Urinary bladder (tissue), 4 donors: ENCODE measurements around the gene ZCCHC10. TPM values are rescaled to one million over a fixed set of nuclear protein-coding genes. Genes with fewer than 3 reads are reported as not detected.
A peak's percentile ranks its signal among the peaks of the same experiment; 100 is the strongest.

ENCODE experiments used
- DNase-seq: peaks from one replicate; pipeline ENCODE4 v3.0.0-alpha.2; 2015; ENCODE audit errors: extremely low spot score
- H3K27ac ChIP-seq: one replicate; pipeline ENCODE4 v1.5.1; 2013; ENCODE audit warnings: low read depth, mild to moderate bottlenecking, moderate library complexity
- H3K36me3 ChIP-seq: one replicate; pipeline ENCODE4 v1.6.1; 2013; ENCODE audit warnings: mild to moderate bottlenecking, moderate library complexity; ENCODE audit not compliant: insufficient read depth
- H3K4me1 ChIP-seq: one replicate; pipeline ENCODE4 v1.6.1; 2013; ENCODE audit warnings: mild to moderate bottlenecking, moderate library complexity; ENCODE audit not compliant: insufficient read depth
- H3K4me3 ChIP-seq: one replicate; pipeline ENCODE4 v1.5.1; 2013; ENCODE audit warnings: low read depth, low read length
- WGBS: extraction: QIAGEN DNeasy Blood & Tissue Kit; methylation state at CpG from one replicate; pipeline ENCODE4 v1.1.7; 2013; 5-methylcytosine and 5-hydroxymethylcytosine counted together
- polyA plus RNA-seq: library from polyadenylated mRNA; stranded (reverse); fragments of 200-250 nt; gene quantifications from one replicate; pipeline ENCODE4 v1.2.3, GENCODE V29; 2013
- total RNA-seq: library from RNA; depleted of rRNA; stranded (reverse); fragments of >200 nt; gene quantifications from one replicate; pipeline ENCODE4 v1.2.3, GENCODE V29; 2014
- donor health status: healthy with polysubstance abuse.
- donor health status: healthy.

ZCCHC10 gene
- total RNA-seq (24.1 TPM), polyA plus RNA-seq (19.8 TPM)

- Histone ChIP-seq H3K4me3 (peak within 1 kb of the TSS; percentile 84), H3K4me1 (no peaks in the 10 kb centered on the region), H3K36me3 (no peaks in the 10 kb centered on the region), H3K27ac (peak within 1 kb of the TSS; percentile 90)
- DNase-seq: peak; percentile 90
- under 1% methylated on average over 53 of the region's 53 CpGs for WGBS
These were observed at the start of gene ZCCHC10 for GRCh38 chr5:133025804-133026663. ZCCHC10 (minus strand) TSS chr5:133026549; CDS start chr5:133026537, 12 bp downstream.

- no peak overlapping the region for H3K27ac ChIP-seq
- DNase-seq: no peak
- H3K4me3 ChIP-seq: no peak overlapping the region
- no peaks in the 10 kb centered on the region for H3K4me1 ChIP-seq
- H3K36me3 ChIP-seq: peaks cover 2% of the 10 kb centered on the region
- 81% methylated on average over 7 of the region's 7 CpGs for WGBS
These were observed 49.5 kb upstream of the ZCCHC10 start for GRCh38 chr5:133075572-133076536.

GRCh38 chr5:133072021-133072420 is 45.7 kb upstream of the ZCCHC10 start:
- peaks cover 3% of the 10 kb centered on the region for H3K36me3 ChIP-seq
- H3K4me3 ChIP-seq: no peak overlapping the region
- no peaks in the 10 kb centered on the region for H3K4me1 ChIP-seq
- no peak for DNase-seq
- 89% methylated on average over 4 of the region's 4 CpGs for WGBS
- H3K27ac ChIP-seq: no peak overlapping the region

GRCh38 chr5:133066045-133066444 is 39.7 kb upstream of the ZCCHC10 start:
- Histone ChIP-seq H3K36me3 (peaks cover 2% of the 10 kb centered on the region), H3K4me1 (no peaks in the 10 kb centered on the region), H3K4me3 (no peak overlapping the region), H3K27ac (no peak overlapping the region)
- DNase-seq: no peak
- 73% methylated on average over 2 of the region's 2 CpGs for WGBS

GRCh38 chr5:133065471-133065870 is 39.1 kb upstream of the ZCCHC10 start:
- 83% methylated on average over 1 of the region's 1 CpG for WGBS
- Histone ChIP-seq H3K36me3 (peaks cover 2% of the 10 kb centered on the region), H3K4me1 (no peaks in the 10 kb centered on the region), H3K27ac (peak overlapping the region; percentile 50), H3K4me3 (no peak overlapping the region)
- DNase-seq: no peak

GRCh38 chr5:133063965-133064364 is 37.6 kb upstream of the ZCCHC10 start:
- H3K4me1 ChIP-seq: no peaks in the 10 kb centered on the region
- no peak overlapping the region for H3K4me3 ChIP-seq
- no peak for DNase-seq
- no peaks in the 10 kb centered on the region for H3K36me3 ChIP-seq
- 85% methylated on average over 10 of the region's 10 CpGs for WGBS
- no peak overlapping the region for H3K27ac ChIP-seq

GRCh38 chr5:133062276-133062675 is 35.9 kb upstream of the ZCCHC10 start:
- Histone ChIP-seq H3K4me3 (no peak overlapping the region), H3K27ac (no peak overlapping the region), H3K36me3 (no peaks in the 10 kb centered on the region), H3K4me1 (no peaks in the 10 kb centered on the region)
- no peak for DNase-seq
- WGBS: 71% methylated on average over 1 of the region's 1 CpG

- Histone ChIP-seq H3K4me3 (no peak overlapping the region), H3K36me3 (no peaks in the 10 kb centered on the region), H3K4me1 (no peaks in the 10 kb centered on the region), H3K27ac (no peak overlapping the region)
- DNase-seq: no peak
- 77% methylated on average over 3 of the region's 3 CpGs for WGBS
These were observed 33.3 kb upstream of the ZCCHC10 start for GRCh38 chr5:133059621-133060020.

GRCh38 chr5:133056891-133057290 is 30.5 kb upstream of the ZCCHC10 start:
- 99% methylated on average over 1 of the region's 1 CpG for WGBS
- H3K27ac ChIP-seq: no peak overlapping the region
- H3K36me3 ChIP-seq: no peaks in the 10 kb centered on the region
- no peak overlapping the region for H3K4me3 ChIP-seq
- DNase-seq: no peak
- H3K4me1 ChIP-seq: peaks cover 6% of the 10 kb centered on the region

GRCh38 chr5:133054697-133055471 is 28.5 kb upstream of the ZCCHC10 start:
- no peaks in the 10 kb centered on the region for H3K36me3 ChIP-seq
- H3K4me3 ChIP-seq: no peak overlapping the region
- no peak for DNase-seq
- WGBS: 93% methylated on average over 7 of the region's 7 CpGs
- no peak overlapping the region for H3K27ac ChIP-seq
- peaks cover 8% of the 10 kb centered on the region for H3K4me1 ChIP-seq

GRCh38 chr5:133053448-133053847 is 27.1 kb upstream of the ZCCHC10 start:
- Histone ChIP-seq H3K36me3 (no peaks in the 10 kb centered on the region), H3K4me3 (peak overlapping the region; percentile 21), H3K27ac (no peak overlapping the region), H3K4me1 (peaks cover 8% of the 10 kb centered on the region)
- WGBS: 95% methylated on average over 15 of the region's 15 CpGs
- no peak for DNase-seq

- WGBS: under 1% methylated on average over 59 of the region's 59 CpGs
- H3K4me3 ChIP-seq: peak overlapping the region; percentile 65
- no peaks in the 10 kb centered on the region for H3K36me3 ChIP-seq
- H3K4me1 ChIP-seq: peaks cover 8% of the 10 kb centered on the region
- H3K27ac ChIP-seq: peak overlapping the region; percentile 94
- no peak for DNase-seq
These were observed 26.2 kb upstream of the ZCCHC10 start for GRCh38 chr5:133052317-133053175.
